ENCODE measurements around the gene ACTN4. TPM values are rescaled to one million over a fixed set of nuclear protein-coding genes. Genes with fewer than 3 reads are reported as not detected.

The ACTN4 gene
- total and polyA plus RNA-seq, 2 of the 4 experiments (the other 2 are of a cell fraction), result 541 to 659 TPM

- peaks cover 13 to 29% of the 10 kb centered on the region in 2 experiments; a peak in 3 of 4 replicates for H3K79me1 ChIP-seq (ENCODE audit: low read depth in 1 of 2, low read length in 2 of 2)
- DNase-seq (no peak), ATAC-seq (ENCODE audit: low read depth) (no peak)
- no peak overlapping the region for H4K91ac ChIP-seq (ENCODE audit: insufficient read depth, low read depth, low read length)
- in situ Hi-C loops (cut with MboI; ENCODE audit: low sequenced_read_pairs) (no loop called here), intact Hi-C loops (cut with micrococcal nuclease) (no loop called here), dilution Hi-C loops (cut with HindIII; ENCODE audit: low sequenced_read_pairs, unreplicated experiment) (no loop called here)
- H3K56ac ChIP-seq (ENCODE audit: extremely low read depth, insufficient read depth, low read length), result no peak overlapping the region
- H3K18ac ChIP-seq (ENCODE audit: low read depth, low read length), result no peak overlapping the region
- peaks cover 6% of the 10 kb centered on the region; the same call in 1 of the 2 replicates for H3K4me1 ChIP-seq (ENCODE audit: control insufficient read depth, insufficient read depth, low read length)
- H2BK20ac ChIP-seq (ENCODE audit: low read depth, low read length), result no peak overlapping the region
- CTCF ChIA-PET, result no interaction called here
- TF ChIP-seq POLR2A (IDR thresholded peaks at IDR 0.05; ENCODE audit: low read depth, low read length), result no peak
- TF ChIP-seq RAD21 (IDR thresholded peaks at IDR 0.05; ENCODE audit: low read length), result no peak
- no peak for TF ChIP-seq ELK1 (IDR thresholded peaks at IDR 0.05; ENCODE audit: borderline replicate concordance, low read depth, low read length)
- no peak for TF ChIP-seq SMC3 (IDR thresholded peaks at IDR 0.05; ENCODE audit: low read depth, low read length)
- TF ChIP-seq MXI1 (IDR thresholded peaks at IDR 0.05; ENCODE audit: borderline replicate concordance, low read depth, low read length), result no peak
- TF ChIP-seq RFX5 (IDR thresholded peaks at IDR 0.05; ENCODE audit: low read depth, low read length), result no peak
- TF ChIP-seq MAFK (IDR thresholded peaks at IDR 0.05; ENCODE audit: low read depth, low read length), result no peak
- TF ChIP-seq USF2 (IDR thresholded peaks at IDR 0.05; ENCODE audit: low read depth, low read length), result no peak
- TF ChIP-seq FOS (IDR thresholded peaks at IDR 0.05; ENCODE audit: low read depth, low read length), result no peak
- TF ChIP-seq BHLHE40 (IDR thresholded peaks at IDR 0.05; ENCODE audit: low read depth, low read length), result no peak
- no peak for TF ChIP-seq MAZ (IDR thresholded peaks at IDR 0.05; ENCODE audit: borderline replicate concordance, low read depth, low read length)
- no peak for TF ChIP-seq CHD1 (IDR thresholded peaks at IDR 0.05; ENCODE audit: low read depth, low read length)
- H3K9ac ChIP-seq (ENCODE audit: low read depth, low read length), result no peak overlapping the region
- H2AFZ ChIP-seq (replicated peaks; ENCODE audit: low read length, poor library complexity), result peak overlapping the region; percentile 94
- no peak overlapping the region for H3K4me2 ChIP-seq (ENCODE audit: low read depth, low read length)
- H3K14ac ChIP-seq (replicated peaks; ENCODE audit: low read depth, low read length), result no peak overlapping the region
- no peak overlapping the region for H3K23ac ChIP-seq (ENCODE audit: low read depth, low read length)
- H3K9me3 ChIP-seq (ENCODE audit: control insufficient read depth, insufficient read depth, low read length), result no peaks in the 10 kb centered on the region
- BruUV-seq (replicated peaks), result no TSS peak
- peak overlapping the region in 1 of 2 experiments; percentile 99; a peak in 1 of 4 replicates for H4K8ac ChIP-seq (ENCODE audit: low read depth in 2 of 2, low read length in 2 of 2)
- H3K4me3 ChIP-seq (ENCODE audit: insufficient read depth, low read depth, low read length), result no peak overlapping the region
- H2BK15ac ChIP-seq (ENCODE audit: low read depth, low read length), result no peak overlapping the region
- 100% methylated on average over 1 of the region's 9 CpGs; no CpG with 5 or more reads in 1 of the 2 experiments for WGBS, 2 experiments (ENCODE audit: extremely low coverage in 2 of 2, insufficient read length in 1 of 2)
- H2AK5ac ChIP-seq (ENCODE audit: low read depth, low read length), result no peak overlapping the region
- no peak overlapping the region for H2BK120ac ChIP-seq (ENCODE audit: low read depth, low read length)
- H2BK5ac ChIP-seq (ENCODE audit: low read depth, low read length, poor library complexity, severe bottlenecking), result no peak overlapping the region
- peaks cover 6% of the 10 kb centered on the region; the same call in 1 of the 2 replicates for H4K20me1 ChIP-seq (ENCODE audit: insufficient read depth, low read length)
- no peaks in the 10 kb centered on the region for H3K27me3 ChIP-seq (ENCODE audit: control insufficient read depth, insufficient read depth, low read length)
- H2AK9ac ChIP-seq (replicated peaks; ENCODE audit: low read depth, low read length, poor library complexity), result peak overlapping the region; percentile 61
- H3K27ac ChIP-seq (ENCODE audit: insufficient read depth, low read length), result no peak overlapping the region
- POLR2A ChIA-PET (ENCODE audit: unreplicated experiment), result no interaction called here
- peaks cover 7% of the 10 kb centered on the region for H3K9me1 ChIP-seq (ENCODE audit: insufficient read depth, low read length)
- H4K5ac ChIP-seq (ENCODE audit: low read depth, low read length), result no peak overlapping the region
- no peak overlapping the region for H3K4ac ChIP-seq (ENCODE audit: low read depth, low read length)
- H3K36me3 ChIP-seq (ENCODE audit: control insufficient read depth, insufficient read depth, low read length), result peaks cover 9% of the 10 kb centered on the region
Observed at GRCh38 chr19:38617283-38617763, 30.1 kb upstream of the ACTN4 start.

Measured in IMR-90 (cell line).